Measurements from ENCODE around the gene F11R.

DNA sequence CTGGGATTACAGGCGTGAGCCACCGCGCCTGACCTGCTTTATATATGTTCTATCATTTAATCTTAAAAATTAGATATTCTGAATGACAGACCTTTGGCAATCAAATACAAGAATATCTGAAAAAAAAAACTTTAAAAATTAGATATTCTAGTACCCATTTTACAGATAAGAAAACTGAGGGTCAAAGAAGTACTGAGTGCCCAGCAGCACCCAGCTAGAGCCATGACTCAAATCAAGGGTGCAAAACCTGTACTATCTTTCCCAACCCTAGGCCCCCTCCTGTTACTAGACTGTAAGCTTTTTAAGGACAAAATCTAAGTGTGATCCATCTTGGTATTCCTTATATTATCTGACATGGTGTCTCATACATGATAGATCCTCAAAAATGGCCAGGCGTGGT, 40.5 kb upstream of the F11R start:
- TF ChIP-seq ZNF610 (tag by site-specific recombination; IDR thresholded peaks at IDR 0.05; ENCODE audit: borderline replicate concordance) (no peak), ZNF175 (tag by site-specific recombination; IDR thresholded peaks at IDR 0.05) (no peak), HOXC10 (CRISPR knock-in tag; IDR thresholded peaks at IDR 0.05) (no peak), ZNF416 (tag by site-specific recombination; IDR thresholded peaks at IDR 0.05) (no peak), ZNF184 (tag by site-specific recombination; IDR thresholded peaks at IDR 0.05) (no peak), TCF7L2 (IDR thresholded peaks at IDR 0.05; ENCODE audit: borderline replicate concordance, low read depth, low read length) (no peak), ZNF140 (tag by site-specific recombination; IDR thresholded peaks at IDR 0.05) (no peak), ZNF626 (tag by site-specific recombination; IDR thresholded peaks at IDR 0.05) (no peak)
- TF ChIP-seq, protein P1, sequence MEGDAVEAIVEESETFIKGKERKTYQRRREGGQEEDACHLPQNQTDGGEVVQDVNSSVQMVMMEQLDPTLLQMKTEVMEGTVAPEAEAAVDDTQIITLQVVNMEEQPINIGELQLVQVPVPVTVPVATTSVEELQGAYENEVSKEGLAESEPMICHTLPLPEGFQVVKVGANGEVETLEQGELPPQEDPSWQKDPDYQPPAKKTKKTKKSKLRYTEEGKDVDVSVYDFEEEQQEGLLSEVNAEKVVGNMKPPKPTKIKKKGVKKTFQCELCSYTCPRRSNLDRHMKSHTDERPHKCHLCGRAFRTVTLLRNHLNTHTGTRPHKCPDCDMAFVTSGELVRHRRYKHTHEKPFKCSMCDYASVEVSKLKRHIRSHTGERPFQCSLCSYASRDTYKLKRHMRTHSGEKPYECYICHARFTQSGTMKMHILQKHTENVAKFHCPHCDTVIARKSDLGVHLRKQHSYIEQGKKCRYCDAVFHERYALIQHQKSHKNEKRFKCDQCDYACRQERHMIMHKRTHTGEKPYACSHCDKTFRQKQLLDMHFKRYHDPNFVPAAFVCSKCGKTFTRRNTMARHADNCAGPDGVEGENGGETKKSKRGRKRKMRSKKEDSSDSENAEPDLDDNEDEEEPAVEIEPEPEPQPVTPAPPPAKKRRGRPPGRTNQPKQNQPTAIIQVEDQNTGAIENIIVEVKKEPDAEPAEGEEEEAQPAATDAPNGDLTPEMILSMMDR (tag by site-specific recombination; IDR thresholded peaks at IDR 0.05): no peak
- TF ChIP-seq, protein P2, sequence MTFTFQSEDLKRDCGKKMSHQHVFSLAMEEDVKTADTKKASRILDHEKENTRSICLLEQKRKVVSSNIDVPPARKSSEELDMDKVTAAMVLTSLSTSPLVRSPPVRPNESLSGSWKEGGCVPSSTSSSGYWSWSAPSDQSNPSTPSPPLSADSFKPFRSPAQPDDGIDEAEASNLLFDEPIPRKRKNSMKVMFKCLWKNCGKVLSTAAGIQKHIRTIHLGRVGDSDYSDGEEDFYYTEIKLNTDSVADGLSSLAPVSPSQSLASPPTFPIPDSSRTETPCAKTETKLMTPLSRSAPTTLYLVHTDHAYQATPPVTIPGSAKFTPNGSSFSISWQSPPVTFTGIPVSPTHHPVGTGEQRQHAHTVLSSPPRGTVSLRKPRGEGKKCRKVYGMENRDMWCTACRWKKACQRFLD (tag by site-specific recombination; IDR thresholded peaks at IDR 0.05): no peak
- TF ChIP-seq, protein P3, sequence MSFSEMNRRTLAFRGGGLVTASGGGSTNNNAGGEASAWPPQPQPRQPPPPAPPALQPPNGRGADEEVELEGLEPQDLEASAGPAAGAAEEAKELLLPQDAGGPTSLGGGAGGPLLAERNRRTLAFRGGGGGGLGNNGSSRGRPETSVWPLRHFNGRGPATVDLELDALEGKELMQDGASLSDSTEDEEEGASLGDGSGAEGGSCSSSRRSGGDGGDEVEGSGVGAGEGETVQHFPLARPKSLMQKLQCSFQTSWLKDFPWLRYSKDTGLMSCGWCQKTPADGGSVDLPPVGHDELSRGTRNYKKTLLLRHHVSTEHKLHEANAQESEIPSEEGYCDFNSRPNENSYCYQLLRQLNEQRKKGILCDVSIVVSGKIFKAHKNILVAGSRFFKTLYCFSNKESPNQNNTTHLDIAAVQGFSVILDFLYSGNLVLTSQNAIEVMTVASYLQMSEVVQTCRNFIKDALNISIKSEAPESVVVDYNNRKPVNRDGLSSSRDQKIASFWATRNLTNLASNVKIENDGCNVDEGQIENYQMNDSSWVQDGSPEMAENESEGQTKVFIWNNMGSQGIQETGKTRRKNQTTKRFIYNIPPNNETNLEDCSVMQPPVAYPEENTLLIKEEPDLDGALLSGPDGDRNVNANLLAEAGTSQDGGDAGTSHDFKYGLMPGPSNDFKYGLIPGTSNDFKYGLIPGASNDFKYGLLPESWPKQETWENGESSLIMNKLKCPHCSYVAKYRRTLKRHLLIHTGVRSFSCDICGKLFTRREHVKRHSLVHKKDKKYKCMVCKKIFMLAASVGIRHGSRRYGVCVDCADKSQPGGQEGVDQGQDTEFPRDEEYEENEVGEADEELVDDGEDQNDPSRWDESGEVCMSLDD (tag by site-specific recombination; IDR thresholded peaks at IDR 0.05): no peak
- TF ChIP-seq, protein P4, sequence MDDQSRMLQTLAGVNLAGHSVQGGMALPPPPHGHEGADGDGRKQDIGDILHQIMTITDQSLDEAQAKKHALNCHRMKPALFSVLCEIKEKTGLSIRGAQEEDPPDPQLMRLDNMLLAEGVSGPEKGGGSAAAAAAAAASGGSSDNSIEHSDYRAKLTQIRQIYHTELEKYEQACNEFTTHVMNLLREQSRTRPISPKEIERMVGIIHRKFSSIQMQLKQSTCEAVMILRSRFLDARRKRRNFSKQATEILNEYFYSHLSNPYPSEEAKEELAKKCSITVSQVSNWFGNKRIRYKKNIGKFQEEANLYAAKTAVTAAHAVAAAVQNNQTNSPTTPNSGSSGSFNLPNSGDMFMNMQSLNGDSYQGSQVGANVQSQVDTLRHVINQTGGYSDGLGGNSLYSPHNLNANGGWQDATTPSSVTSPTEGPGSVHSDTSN (CRISPR knock-in tag; IDR thresholded peaks at IDR 0.05): no peak
- TF ChIP-seq, protein P5, sequence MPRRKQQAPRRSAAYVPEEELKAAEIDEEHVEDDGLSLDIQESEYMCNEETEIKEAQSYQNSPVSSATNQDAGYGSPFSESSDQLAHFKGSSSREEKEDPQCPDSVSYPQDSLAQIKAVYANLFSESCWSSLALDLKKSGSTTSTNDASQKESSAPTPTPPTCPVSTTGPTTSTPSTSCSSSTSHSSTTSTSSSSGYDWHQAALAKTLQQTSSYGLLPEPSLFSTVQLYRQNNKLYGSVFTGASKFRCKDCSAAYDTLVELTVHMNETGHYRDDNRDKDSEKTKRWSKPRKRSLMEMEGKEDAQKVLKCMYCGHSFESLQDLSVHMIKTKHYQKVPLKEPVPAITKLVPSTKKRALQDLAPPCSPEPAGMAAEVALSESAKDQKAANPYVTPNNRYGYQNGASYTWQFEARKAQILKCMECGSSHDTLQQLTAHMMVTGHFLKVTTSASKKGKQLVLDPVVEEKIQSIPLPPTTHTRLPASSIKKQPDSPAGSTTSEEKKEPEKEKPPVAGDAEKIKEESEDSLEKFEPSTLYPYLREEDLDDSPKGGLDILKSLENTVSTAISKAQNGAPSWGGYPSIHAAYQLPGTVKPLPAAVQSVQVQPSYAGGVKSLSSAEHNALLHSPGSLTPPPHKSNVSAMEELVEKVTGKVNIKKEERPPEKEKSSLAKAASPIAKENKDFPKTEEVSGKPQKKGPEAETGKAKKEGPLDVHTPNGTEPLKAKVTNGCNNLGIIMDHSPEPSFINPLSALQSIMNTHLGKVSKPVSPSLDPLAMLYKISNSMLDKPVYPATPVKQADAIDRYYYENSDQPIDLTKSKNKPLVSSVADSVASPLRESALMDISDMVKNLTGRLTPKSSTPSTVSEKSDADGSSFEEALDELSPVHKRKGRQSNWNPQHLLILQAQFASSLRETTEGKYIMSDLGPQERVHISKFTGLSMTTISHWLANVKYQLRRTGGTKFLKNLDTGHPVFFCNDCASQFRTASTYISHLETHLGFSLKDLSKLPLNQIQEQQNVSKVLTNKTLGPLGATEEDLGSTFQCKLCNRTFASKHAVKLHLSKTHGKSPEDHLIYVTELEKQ (tag by site-specific recombination; IDR thresholded peaks at IDR 0.05; ENCODE audit: borderline replicate concordance): no peak
